ENCODE measurements around the gene SYNDIG1. TPM values are rescaled to one million over a fixed set of nuclear protein-coding genes. Genes with fewer than 3 reads are reported as not detected.
A peak's percentile ranks its signal among the peaks of the same experiment; 100 is the strongest.

SYNDIG1 gene
- total RNA-seq, 1 experiment from 2014 or later = 5.4 TPM

- no peaks in the 10 kb centered on the region for H3K4me1 ChIP-seq (ENCODE audit: insufficient read depth, low read length)
- no peak overlapping the region for H3K18ac ChIP-seq (ENCODE audit: insufficient read length, low read depth, low read length)
- H3K4ac ChIP-seq (ENCODE audit: low read depth, low read length) = no peak overlapping the region
- WGBS (ENCODE audit: extremely low coverage, insufficient read length, low lambda C conversion rate) = no CpG with 5 or more reads among the region's 15 CpGs
- H3K23ac ChIP-seq (ENCODE audit: insufficient read length, low read depth, low read length) = no peak overlapping the region
- no peaks in the 10 kb centered on the region for H3K27me3 Mint-ChIP-seq (ENCODE audit: low read depth)
- H3K4me1 Mint-ChIP-seq = peaks cover 7 to 10% of the 10 kb centered on the region in 2 experiments
- no peak overlapping the region for H3K27ac Mint-ChIP-seq
- no peak overlapping the region for H2BK20ac ChIP-seq (ENCODE audit: low read depth, low read length, poor library complexity, severe bottlenecking)
- H4K91ac ChIP-seq (ENCODE audit: insufficient read length, low read depth, low read length) = no peak overlapping the region
- H3K9me3 ChIP-seq (ENCODE audit: control insufficient read depth, low read depth, low read length) = no peaks in the 10 kb centered on the region
- no peak overlapping the region for H2BK5ac ChIP-seq (ENCODE audit: insufficient read length, low read length)
- H3K4me2 ChIP-seq (ENCODE audit: insufficient read depth, insufficient read length, low read length) = no peak overlapping the region
- no peak overlapping the region for H2BK120ac ChIP-seq (ENCODE audit: low read depth, low read length, poor library complexity, severe bottlenecking)
- H3K4me3 Mint-ChIP-seq = no peak overlapping the region
- H3K23me2 ChIP-seq (ENCODE audit: insufficient read length, low read depth, low read length, poor library complexity, severe bottlenecking) = no peaks in the 10 kb centered on the region
- no peak overlapping the region for H3K9ac ChIP-seq (ENCODE audit: extremely low read depth, insufficient read length, low read length)
- no peak overlapping the region for H4K8ac ChIP-seq (replicated peaks; ENCODE audit: insufficient read length, low read depth, low read length)
- H2BK15ac ChIP-seq (ENCODE audit: low read depth, low read length) = no peak overlapping the region
- no peak for DNase-seq
- no peak overlapping the region for H3T11ph ChIP-seq (ENCODE audit: low read length)
- no peak overlapping the region for H2AK5ac ChIP-seq (ENCODE audit: insufficient read length, low read length)
- H4K5ac ChIP-seq (ENCODE audit: insufficient read length, low read depth, low read length) = peak overlapping the region; percentile 6
- H3K27ac ChIP-seq (ENCODE audit: insufficient read length, low read depth, low read length) = no peak overlapping the region
- no peak overlapping the region for H3K56ac ChIP-seq (ENCODE audit: insufficient read length, low read depth, low read length)
- H3K79me2 ChIP-seq (ENCODE audit: insufficient read depth, low read length) = no peaks in the 10 kb centered on the region
- H3K14ac ChIP-seq (ENCODE audit: insufficient read depth, low read length) = no peak overlapping the region; the same call in 1 of the 2 replicates
- H2BK12ac ChIP-seq (ENCODE audit: insufficient read length, low read depth, low read length) = no peak overlapping the region
- no peak overlapping the region for H2AFZ ChIP-seq (ENCODE audit: low read length)
- no peaks in the 10 kb centered on the region for H3K9me3 Mint-ChIP-seq
- H3K36me3 Mint-ChIP-seq (ENCODE audit: insufficient read depth in 1 of 3, low read depth in 3 of 3) = peaks cover 0 to 2% (median 0%) of the 10 kb centered on the region in 3 experiments; a peak in 1 of 7 replicates
- TF ChIP-seq CTCF (conservative IDR thresholded peaks at IDR 0.05) = no peak
- H3K79me1 ChIP-seq (ENCODE audit: insufficient read depth, low read depth, low read length, poor library complexity, severe bottlenecking) = no peaks in the 10 kb centered on the region
- peaks cover 4% of the 10 kb centered on the region for H4K20me1 ChIP-seq (ENCODE audit: control insufficient read depth, insufficient read depth, insufficient read length)
- no peaks in the 10 kb centered on the region for H3K27me3 ChIP-seq (ENCODE audit: insufficient read depth, low read length)
These were observed 113.1 kb downstream of the SYNDIG1 start for GRCh38 chr20:24582373-24583168.
